SK-N-SH treated with all-trans-retinoic acid at 6 μM for 48 hours (cell line): ENCODE measurements around the gene TMTC2.

Experiments used
- ATAC-seq: fragments of 200-7000 bp; cut with Tn5 transposase; 3 replicates; pipeline ENCODE4 v1.9.1; 2020; ENCODE audit warnings: mild to moderate bottlenecking, moderate library complexity
- ARNTL ChIP-seq: fragments of 450-650 bp; formaldehyde crosslinking; IDR thresholded peaks from 2 replicates; pipeline ENCODE4 v1.5.0; 2020; ENCODE audit warnings: low read depth, mild to moderate bottlenecking, moderate library complexity, borderline replicate concordance
- BACH2 ChIP-seq: fragments of 250-450 bp; sonication (Bioruptor Pico); IDR thresholded peaks from 2 replicates; pipeline ENCODE4 v1.9.0; 2021; ENCODE audit warnings: mild to moderate bottlenecking, borderline replicate concordance
- CREB5 ChIP-seq: fragments of 250-450 bp; sonication (Bioruptor Pico); IDR thresholded peaks from 2 replicates; pipeline ENCODE4 v1.5.1; 2020; ENCODE audit warnings: low read depth, mild to moderate bottlenecking, moderate library complexity
- CSDC2 ChIP-seq: fragments of 250-450 bp; sonication (Bioruptor Pico); IDR thresholded peaks from 2 replicates; pipeline ENCODE4 v1.5.0; 2020; ENCODE audit warnings: mild to moderate bottlenecking, moderate library complexity
- CSRNP3 ChIP-seq: fragments of 250-450 bp; sonication (Bioruptor Pico); IDR thresholded peaks from 2 replicates; pipeline ENCODE4 v1.5.1; 2021; ENCODE audit warnings: mild to moderate bottlenecking, moderate library complexity
- ESRRG ChIP-seq: fragments of 250-450 bp; sonication (Bioruptor Pico); IDR thresholded peaks from 2 replicates; pipeline ENCODE4 v1.6.1; 2021; ENCODE audit warnings: mild to moderate bottlenecking
- GLIS3 ChIP-seq: fragments of 250-450 bp; sonication (Bioruptor Pico); IDR thresholded peaks from 2 replicates; pipeline ENCODE4 v1.5.0; 2020; ENCODE audit warnings: mild to moderate bottlenecking, moderate library complexity
- ISL1 ChIP-seq: fragments of 250-450 bp; sonication (Bioruptor Pico); IDR thresholded peaks from 2 replicates; pipeline ENCODE4 v2.1.2; 2022; ENCODE audit warnings: mild to moderate bottlenecking, moderate library complexity
- OSR1 ChIP-seq: fragments of 250-450 bp; sonication (Bioruptor Pico); IDR thresholded peaks from 2 replicates; pipeline ENCODE4 v1.8.0; 2022; ENCODE audit warnings: moderate library complexity, mild to moderate bottlenecking, inconsistent platforms
- POU6F1 ChIP-seq: fragments of 250-450 bp; sonication (Bioruptor Pico); IDR thresholded peaks from 2 replicates; pipeline ENCODE4 v1.8.0; 2021; ENCODE audit warnings: low read depth, mild to moderate bottlenecking, moderate library complexity, borderline replicate concordance
- PPARA ChIP-seq: fragments of 250-450 bp; sonication (Bioruptor Pico); IDR thresholded peaks from 2 replicates; pipeline ENCODE4 v1.5.0; 2020; ENCODE audit warnings: mild to moderate bottlenecking, borderline replicate concordance
- RARB ChIP-seq: fragments of 250-450 bp; sonication (Bioruptor Pico); IDR thresholded peaks from 2 replicates; pipeline ENCODE4 v1.8.0; 2021; ENCODE audit warnings: mild to moderate bottlenecking, moderate library complexity
- TCF4 ChIP-seq: fragments of 250-450 bp; sonication (Bioruptor Pico); IDR thresholded peaks from 2 replicates; pipeline ENCODE4 v1.8.0; 2021; ENCODE audit warnings: mild to moderate bottlenecking, moderate library complexity, borderline replicate concordance
- TOX ChIP-seq: fragments of 250-450 bp; sonication (Bioruptor Pico); IDR thresholded peaks from 2 replicates; pipeline ENCODE4 v1.8.0; 2021; ENCODE audit warnings: mild to moderate bottlenecking, moderate library complexity, borderline replicate concordance
- TSHZ2 ChIP-seq: fragments of 250-450 bp; sonication (Bioruptor Pico); IDR thresholded peaks from 2 replicates; pipeline ENCODE4 v1.5.0; 2020; ENCODE audit warnings: mild to moderate bottlenecking, moderate library complexity
- ZC3H10 ChIP-seq: fragments of 250-450 bp; sonication (Bioruptor Pico); IDR thresholded peaks from 2 replicates; pipeline ENCODE4 v1.5.1; 2021; ENCODE audit warnings: mild to moderate bottlenecking, moderate library complexity
- ZFP3 ChIP-seq: fragments of 250-450 bp; sonication (Bioruptor Pico); IDR thresholded peaks from 2 replicates; pipeline ENCODE4 v1.5.0; 2020; ENCODE audit warnings: mild to moderate bottlenecking, moderate library complexity
- ZFP30 ChIP-seq: fragments of 450-650 bp; formaldehyde crosslinking; IDR thresholded peaks from 2 replicates; pipeline ENCODE4 v1.5.0; 2022; ENCODE audit warnings: mild to moderate bottlenecking, moderate library complexity
- ZNF565 ChIP-seq: fragments of 450-650 bp; formaldehyde crosslinking; conservative IDR thresholded peaks from 2 replicates; pipeline ENCODE4 v1.5.0; 2020; ENCODE audit warnings: low read depth, mild to moderate bottlenecking, moderate library complexity
- ZNF70 ChIP-seq: fragments of 450-650 bp; formaldehyde crosslinking; IDR thresholded peaks from 2 replicates; pipeline ENCODE4 v1.5.0; 2020; ENCODE audit warnings: mild to moderate bottlenecking, moderate library complexity
- ZNF8 ChIP-seq: fragments of 450-650 bp; formaldehyde crosslinking; IDR thresholded peaks from 2 replicates; pipeline ENCODE4 v1.5.0; 2020; ENCODE audit warnings: mild to moderate bottlenecking, moderate library complexity

TMTC2 gene

GRCh38 chr12:82745063-82745674, 58.5 kb downstream of the TMTC2 start:
- peak; percentile 39; the same call in 2 of the 3 replicates for ATAC-seq
- TF ChIP-seq GLIS3 (CRISPR knock-in tag) (0 out of 2 replicates have a peak, but pooled peaks have one; percentile 14), TOX (CRISPR knock-in tag) (no peak), TCF4 (CRISPR knock-in tag) (peak; percentile 81; the same call in 1 of the 2 replicates), TSHZ2 (peak; percentile 45; the same call in 1 of the 2 replicates), ESRRG (CRISPR knock-in tag) (0 out of 2 replicates have a peak, but pooled peaks have one; percentile 48)

GRCh38 chr12:82745807-82746206, 59.1 kb downstream of the TMTC2 start:
- no peak for ATAC-seq
- TF ChIP-seq BACH2 (CRISPR knock-in tag): no peak
- TF ChIP-seq ZNF565 (CRISPR knock-in tag): no peak
- no peak for TF ChIP-seq CSDC2 (CRISPR knock-in tag)
- TF ChIP-seq ZFP3: no peak
- TF ChIP-seq OSR1 (CRISPR knock-in tag): no peak
- no peak for TF ChIP-seq CSRNP3 (CRISPR knock-in tag)
- TF ChIP-seq TCF4 (CRISPR knock-in tag): no peak
- TF ChIP-seq RARB (CRISPR knock-in tag): no peak
- TF ChIP-seq GLIS3 (CRISPR knock-in tag): no peak
- no peak for TF ChIP-seq CREB5 (CRISPR knock-in tag)
- no peak for TF ChIP-seq ISL1 (CRISPR knock-in tag)
- no peak for TF ChIP-seq ZFP30 (CRISPR knock-in tag)
- TF ChIP-seq, all 23 proteins: peak for 0

- ATAC-seq: 0 out of 3 replicates have a peak, but pooled peaks have one; percentile 24
- TF ChIP-seq TSHZ2: no peak
These were observed 60.0 kb downstream of the TMTC2 start for GRCh38 chr12:82746668-82747067.

- TF ChIP-seq PPARA (no peak), CREB5 (CRISPR knock-in tag) (no peak), ZNF8 (CRISPR knock-in tag) (no peak), POU6F1 (CRISPR knock-in tag) (no peak), CSRNP3 (CRISPR knock-in tag) (no peak), ARNTL (CRISPR knock-in tag) (no peak), ZFP3 (no peak), ZFP30 (CRISPR knock-in tag) (no peak), ZNF70 (no peak), ZC3H10 (no peak), ZNF565 (CRISPR knock-in tag) (no peak), ISL1 (CRISPR knock-in tag) (no peak), ESRRG (CRISPR knock-in tag) (no peak)
- ATAC-seq: no peak
These were observed 62.3 kb downstream of the TMTC2 start for GRCh38 chr12:82749015-82749414.
